Calu3 (cell line): ENCODE data around the gene TNS2. TPM values are rescaled to one million over a fixed set of nuclear protein-coding genes. Genes with fewer than 3 reads are reported as not detected.
A peak's percentile ranks its signal among the peaks of the same experiment; 100 is the strongest.

Source experiments
- BruUV-seq: library from RNA; stranded (reverse); fragments of 400-500 nt; replicated peaks from 2 replicates; lab custom pipeline; 2021; lab: Mats Ljungman, UMichigan
- CTCF ChIA-PET: fragments of 300-600 bp; sonication (Branson Sonifier 250); formaldehyde crosslinking; loops from one replicate; lab custom pipeline; 2022; ENCODE audit warnings: antibody characterized with exemption; lab: Charles Lee
- DNase-seq: peaks from one replicate; pipeline ENCODE4 v3.0.0; 2022
- H3K27ac Mint-ChIP-seq: one replicate; pipeline ENCODE4 v1.8.0; 2022; ENCODE audit warnings: mixed read lengths; ENCODE audit not compliant: unreplicated experiment
- H3K27me3 Mint-ChIP-seq: one replicate; pipeline ENCODE4 v1.8.0; 2022; ENCODE audit warnings: mixed read lengths; ENCODE audit not compliant: unreplicated experiment
- H3K36me3 Mint-ChIP-seq: one replicate; pipeline ENCODE4 v1.8.0; 2022; ENCODE audit warnings: mild to moderate bottlenecking, moderate library complexity, mixed read lengths; ENCODE audit not compliant: insufficient read depth, unreplicated experiment
- H3K4me1 Mint-ChIP-seq: one replicate; pipeline ENCODE4 v1.8.0; 2022; ENCODE audit warnings: mild to moderate bottlenecking, low read depth, mixed read lengths; ENCODE audit not compliant: unreplicated experiment
- H3K4me3 Mint-ChIP-seq: one replicate; pipeline ENCODE4 v1.8.0; 2022; ENCODE audit warnings: mild to moderate bottlenecking, low read depth, moderate library complexity, mixed read lengths; ENCODE audit not compliant: unreplicated experiment
- H3K9me3 Mint-ChIP-seq: one replicate; pipeline ENCODE4 v1.8.0; 2022; ENCODE audit warnings: low read depth, mixed read lengths; ENCODE audit not compliant: unreplicated experiment
- intact Hi-C: fragments of 100-400 bp; cut with micrococcal nuclease; formaldehyde crosslinking; loops from one replicate; pipeline ENCODE4 v1.10.0; 2022; ENCODE audit not compliant: unreplicated experiment
- total RNA-seq: library from RNA; stranded (reverse); gene quantifications from 2 replicates; pipeline ENCODE4 v1.2.3, GENCODE V29; 2022
- TF ChIP-seq, protein P1 (sequence below): fragments of 200-600 bp; IDR thresholded peaks from one replicate; pipeline ENCODE4 v1.8.0; 2022; ENCODE audit warnings: antibody characterized with exemption; ENCODE audit not compliant: unreplicated experiment

Gene TNS2
- total RNA-seq, 1 experiment from 2014 or later, result 1.3 TPM

DNA sequence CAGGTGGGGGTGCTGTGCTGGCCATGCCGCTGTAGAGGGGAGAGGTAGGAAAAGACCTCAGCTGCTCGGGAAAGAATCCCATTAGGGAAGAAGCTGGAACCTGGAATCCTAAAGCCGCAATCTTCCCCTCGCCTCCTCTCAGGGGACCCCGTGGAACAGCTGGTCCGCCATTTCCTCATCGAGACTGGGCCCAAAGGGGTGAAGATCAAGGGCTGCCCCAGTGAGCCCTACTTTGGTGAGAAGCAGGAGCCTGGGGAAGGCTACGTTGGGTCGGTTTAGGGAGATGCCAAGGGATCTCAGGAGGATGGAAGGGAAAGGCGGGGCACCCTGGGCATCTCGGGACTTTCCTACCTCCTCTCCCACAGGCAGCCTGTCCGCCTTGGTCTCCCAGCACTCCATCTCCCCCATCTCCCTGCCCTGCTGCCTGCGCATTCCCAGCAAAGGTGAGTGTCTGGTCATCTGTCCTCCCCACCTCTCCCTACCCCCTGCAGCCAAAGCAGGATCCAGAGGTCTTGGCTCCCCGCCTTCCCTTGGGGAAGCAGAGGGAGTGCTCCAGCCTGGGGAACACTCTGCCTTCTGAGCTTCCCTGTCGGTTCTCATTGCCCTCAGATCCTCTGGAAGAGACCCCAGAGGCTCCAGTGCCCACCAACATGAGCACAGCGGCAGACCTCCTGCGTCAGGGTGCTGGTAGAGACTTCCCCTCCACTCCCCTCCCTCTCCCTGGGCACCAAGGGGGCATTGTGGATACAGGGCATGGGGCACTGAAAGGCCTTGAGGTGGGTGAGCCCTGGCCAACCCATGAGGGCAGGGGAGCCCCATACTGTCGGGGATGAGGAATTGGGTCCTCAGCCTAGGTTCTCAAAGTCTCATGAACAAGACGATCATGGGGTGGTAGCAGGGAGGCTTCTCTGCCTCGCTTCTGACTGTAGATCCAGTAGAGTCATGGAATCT lies 12.4 kb downstream of the TNS2 start:
- CTCF ChIA-PET, result interaction anchor here (0.6 to 1.6 kb wide), 7 partner anchors 13 to 1170 kb away, joined by 3 to 7 read pairs (median 4); no protein-coding TSS in a partner anchor
- H3K36me3 Mint-ChIP-seq, result peaks cover 23% of the 10 kb centered on the region
- H3K27me3 Mint-ChIP-seq, result peaks cover 13% of the 10 kb centered on the region
- peaks cover 24% of the 10 kb centered on the region for H3K4me1 Mint-ChIP-seq
- TF ChIP-seq, protein P1, sequence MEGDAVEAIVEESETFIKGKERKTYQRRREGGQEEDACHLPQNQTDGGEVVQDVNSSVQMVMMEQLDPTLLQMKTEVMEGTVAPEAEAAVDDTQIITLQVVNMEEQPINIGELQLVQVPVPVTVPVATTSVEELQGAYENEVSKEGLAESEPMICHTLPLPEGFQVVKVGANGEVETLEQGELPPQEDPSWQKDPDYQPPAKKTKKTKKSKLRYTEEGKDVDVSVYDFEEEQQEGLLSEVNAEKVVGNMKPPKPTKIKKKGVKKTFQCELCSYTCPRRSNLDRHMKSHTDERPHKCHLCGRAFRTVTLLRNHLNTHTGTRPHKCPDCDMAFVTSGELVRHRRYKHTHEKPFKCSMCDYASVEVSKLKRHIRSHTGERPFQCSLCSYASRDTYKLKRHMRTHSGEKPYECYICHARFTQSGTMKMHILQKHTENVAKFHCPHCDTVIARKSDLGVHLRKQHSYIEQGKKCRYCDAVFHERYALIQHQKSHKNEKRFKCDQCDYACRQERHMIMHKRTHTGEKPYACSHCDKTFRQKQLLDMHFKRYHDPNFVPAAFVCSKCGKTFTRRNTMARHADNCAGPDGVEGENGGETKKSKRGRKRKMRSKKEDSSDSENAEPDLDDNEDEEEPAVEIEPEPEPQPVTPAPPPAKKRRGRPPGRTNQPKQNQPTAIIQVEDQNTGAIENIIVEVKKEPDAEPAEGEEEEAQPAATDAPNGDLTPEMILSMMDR, result no peak
- H3K27ac Mint-ChIP-seq, result peak overlapping the region; percentile 61
- no peak overlapping the region for H3K4me3 Mint-ChIP-seq
- intact Hi-C loops, result no loop called here
- no TSS peak for BruUV-seq
- H3K9me3 Mint-ChIP-seq, result no peaks in the 10 kb centered on the region
- no peak for DNase-seq

DNA sequence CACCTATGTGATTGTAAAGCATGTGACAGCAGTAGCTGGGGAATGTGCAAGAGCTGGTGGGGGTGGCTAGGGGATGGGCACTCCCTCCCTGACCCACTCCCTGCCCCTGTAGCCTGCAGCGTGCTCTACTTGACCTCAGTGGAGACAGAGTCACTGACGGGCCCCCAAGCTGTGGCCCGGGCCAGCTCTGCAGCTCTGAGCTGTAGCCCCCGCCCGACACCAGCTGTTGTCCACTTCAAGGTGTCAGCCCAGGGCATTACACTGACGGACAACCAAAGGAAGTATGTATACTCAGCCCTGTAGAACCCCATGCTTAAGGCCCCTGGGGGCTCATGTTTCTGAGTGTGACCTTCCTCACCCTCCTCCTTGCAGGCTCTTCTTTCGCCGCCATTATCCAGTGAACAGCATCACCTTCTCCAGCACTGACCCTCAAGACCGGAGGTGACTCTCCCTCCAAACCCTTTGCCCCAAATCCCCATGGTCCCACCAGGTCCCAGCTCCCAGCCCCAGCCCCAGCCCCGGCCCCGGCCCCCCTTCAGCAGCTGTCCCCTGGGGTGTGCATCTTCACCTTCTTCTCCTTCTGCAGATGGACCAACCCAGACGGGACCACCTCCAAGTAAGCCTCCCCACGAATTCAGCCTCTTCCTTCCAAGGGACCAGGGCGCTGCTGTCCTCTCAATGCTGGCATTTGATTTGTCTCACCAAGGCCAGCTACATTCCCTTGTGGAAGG lies 13.3 kb downstream of the TNS2 start:
- Mint-ChIP-seq H3K36me3 (peaks cover 23% of the 10 kb centered on the region), H3K27ac (no peak overlapping the region), H3K27me3 (peaks cover 4% of the 10 kb centered on the region), H3K9me3 (no peaks in the 10 kb centered on the region), H3K4me1 (peaks cover 24% of the 10 kb centered on the region), H3K4me3 (no peak overlapping the region)
- BruUV-seq, result no TSS peak
- intact Hi-C loops, result no loop called here
- TF ChIP-seq, protein P1, result no peak
- no peak for DNase-seq
- CTCF ChIA-PET, result interaction anchor here (1.6 kb wide), 1 partner anchor 8 kb away, joined by 3 read pairs; no protein-coding TSS in a partner anchor

DNA sequence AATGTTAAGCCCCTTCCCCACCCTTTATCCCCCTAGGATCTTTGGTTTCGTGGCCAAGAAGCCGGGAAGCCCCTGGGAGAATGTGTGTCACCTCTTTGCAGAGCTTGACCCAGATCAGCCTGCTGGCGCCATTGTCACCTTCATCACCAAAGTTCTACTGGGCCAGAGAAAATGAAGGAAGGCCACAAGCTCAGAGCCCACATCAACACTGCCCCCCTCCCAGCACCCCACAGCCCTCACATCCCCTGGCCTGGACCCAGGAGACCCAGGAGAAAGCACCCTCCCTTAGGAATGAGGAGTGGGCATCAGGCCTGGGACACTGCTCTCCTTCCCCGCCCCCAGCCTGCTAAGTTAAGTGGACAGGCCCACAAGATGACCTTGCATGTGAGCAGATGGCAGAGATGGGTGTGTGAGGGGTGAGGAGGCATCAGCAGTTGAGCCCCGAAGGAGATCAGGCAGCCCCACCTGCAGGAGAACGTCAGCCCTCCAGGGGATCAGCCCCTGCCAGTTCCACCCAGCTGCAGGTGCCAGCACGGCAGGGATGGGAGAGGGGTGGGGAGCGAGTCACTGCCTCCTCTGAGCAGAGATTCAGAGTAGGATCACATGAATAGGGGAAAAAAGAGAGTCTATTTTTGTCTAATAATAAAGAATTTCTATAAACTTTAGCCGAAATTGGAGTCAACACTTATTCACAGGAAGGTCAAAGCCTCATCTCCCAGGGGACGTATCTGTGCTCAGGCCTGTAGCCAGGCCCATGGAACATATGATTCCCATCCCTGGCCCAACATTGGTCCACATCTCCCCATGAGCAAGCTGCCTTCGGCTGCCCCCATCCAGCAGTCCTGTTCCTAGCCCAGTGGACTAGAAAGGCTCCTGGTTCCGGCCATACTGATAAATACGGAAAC lies 14.1 kb downstream of the TNS2 start:
- DNase-seq, result no peak
- H3K4me3 Mint-ChIP-seq, result no peak overlapping the region
- H3K9me3 Mint-ChIP-seq, result no peaks in the 10 kb centered on the region
- BruUV-seq, result no TSS peak
- no peak overlapping the region for H3K27ac Mint-ChIP-seq
- peaks cover 24% of the 10 kb centered on the region for H3K4me1 Mint-ChIP-seq
- CTCF ChIA-PET, result interaction anchor here (1.6 kb wide), 1 partner anchor 9 kb away, joined by 3 read pairs; no protein-coding TSS in a partner anchor
- TF ChIP-seq, protein P1, result no peak
- intact Hi-C loops, result no loop called here
- no peaks in the 10 kb centered on the region for H3K27me3 Mint-ChIP-seq
- peaks cover 23% of the 10 kb centered on the region for H3K36me3 Mint-ChIP-seq
